H9 (cell line): ENCODE data around the gene P3H2. TPM values are rescaled to one million over a fixed set of nuclear protein-coding genes. Genes with fewer than 3 reads are reported as not detected.

ENCODE experiments used
- DNase-seq: peaks from one replicate; pipeline ENCODE4 v3.0.0-alpha.2; 2017
- H2AFZ ChIP-seq: one replicate; pipeline ENCODE4 v1.6.1; 2013; ENCODE audit warnings: mild to moderate bottlenecking, low read length, control low read depth, moderate library complexity
- H2AK5ac ChIP-seq: 2 replicates; pipeline ENCODE4 v1.6.1; 2013; ENCODE audit warnings: low read length, control low read depth, mixed read lengths; ENCODE audit not compliant: insufficient read length
- H2BK120ac ChIP-seq: one replicate; pipeline ENCODE4 v1.6.1; 2013; ENCODE audit warnings: low read depth, mild to moderate bottlenecking, low read length, control low read depth, inconsistent platforms; ENCODE audit not compliant: poor library complexity, severe bottlenecking
- H2BK12ac ChIP-seq: 2 replicates; pipeline ENCODE4 v1.6.1; 2013; ENCODE audit warnings: low read length, control low read depth, mixed read lengths, low read depth; ENCODE audit not compliant: insufficient read length
- H2BK15ac ChIP-seq: 2 replicates; pipeline ENCODE4 v1.6.1; 2013; ENCODE audit warnings: low read depth, low read length, control low read depth
- H2BK20ac ChIP-seq: one replicate; pipeline ENCODE4 v1.6.1; 2013; ENCODE audit warnings: low read depth, mild to moderate bottlenecking, low read length, control low read depth, inconsistent platforms; ENCODE audit not compliant: poor library complexity, severe bottlenecking
- H2BK5ac ChIP-seq: 2 replicates; pipeline ENCODE4 v1.6.1; 2013; ENCODE audit warnings: low read length, control low read depth, mixed read lengths; ENCODE audit not compliant: insufficient read length
- H3K14ac ChIP-seq: 2 replicates; pipeline ENCODE4 v1.6.1; 2013; ENCODE audit warnings: low read length, control low read depth; ENCODE audit not compliant: insufficient read depth
- H3K18ac ChIP-seq: 2 replicates; pipeline ENCODE4 v1.6.1; 2013; ENCODE audit warnings: low read depth, mild to moderate bottlenecking, mixed read lengths, low read length, control low read depth; ENCODE audit not compliant: insufficient read length
- H3K23ac ChIP-seq: 2 replicates; pipeline ENCODE4 v1.6.1; 2013; ENCODE audit warnings: low read length, control low read depth, mixed read lengths, low read depth; ENCODE audit not compliant: insufficient read length
- H3K23me2 ChIP-seq: 2 replicates; pipeline ENCODE4 v1.6.1; 2013; ENCODE audit warnings: low read depth, mild to moderate bottlenecking, mixed read lengths, low read length, control low read depth; ENCODE audit not compliant: insufficient read length, poor library complexity, severe bottlenecking
- H3K27ac ChIP-seq: 2 replicates; pipeline ENCODE4 v1.5.1; 2013; ENCODE audit warnings: low read length, control low read depth, mixed read lengths, low read depth; ENCODE audit not compliant: insufficient read length
- H3K27me3 ChIP-seq: 2 replicates; pipeline ENCODE4 v1.6.1; 2013; ENCODE audit warnings: low read length, control low read depth, inconsistent platforms; ENCODE audit not compliant: insufficient read depth
- H3K4ac ChIP-seq: 2 replicates; pipeline ENCODE4 v1.6.1; 2013; ENCODE audit warnings: low read depth, mild to moderate bottlenecking, control low read depth, inconsistent platforms, low read length, moderate library complexity
- H3K4me1 ChIP-seq: 2 replicates; pipeline ENCODE4 v1.6.1; 2013; ENCODE audit warnings: low read length, control low read depth, inconsistent platforms; ENCODE audit not compliant: insufficient read depth
- H3K4me2 ChIP-seq: 2 replicates; pipeline ENCODE4 v1.6.1; 2013; ENCODE audit warnings: low read length, control low read depth, mixed read lengths; ENCODE audit not compliant: insufficient read length, insufficient read depth
- H3K56ac ChIP-seq: 2 replicates; pipeline ENCODE4 v1.6.1; 2013; ENCODE audit warnings: low read depth, mild to moderate bottlenecking, mixed read lengths, low read length, control low read depth; ENCODE audit not compliant: insufficient read length
- H3K79me1 ChIP-seq: 2 replicates; pipeline ENCODE4 v1.6.1; 2013; ENCODE audit warnings: low read depth, mild to moderate bottlenecking, moderate library complexity, low read length, control low read depth, inconsistent platforms; ENCODE audit not compliant: insufficient read depth, poor library complexity, severe bottlenecking
- H3K79me2 ChIP-seq: 2 replicates; pipeline ENCODE4 v1.6.1; 2013; ENCODE audit warnings: low read length, control low read depth, inconsistent platforms; ENCODE audit not compliant: insufficient read depth
- H3K9ac ChIP-seq: 2 replicates; pipeline ENCODE4 v1.6.1; 2013; ENCODE audit warnings: low read length, control low read depth, mixed read lengths; ENCODE audit not compliant: insufficient read length; ENCODE audit errors: extremely low read depth
- H3K9me3 ChIP-seq: one replicate; pipeline ENCODE4 v1.6.1; 2013; ENCODE audit warnings: low read depth, low read length, inconsistent platforms; ENCODE audit not compliant: control insufficient read depth
- H3T11ph ChIP-seq: one replicate; pipeline ENCODE4 v1.6.1; 2013; ENCODE audit warnings: mild to moderate bottlenecking, low read length, control low read depth, inconsistent platforms
- H4K20me1 ChIP-seq: one replicate; pipeline ENCODE4 v1.6.1; 2013; ENCODE audit not compliant: control insufficient read depth, insufficient read length, insufficient read depth
- H4K5ac ChIP-seq: 2 replicates; pipeline ENCODE4 v1.6.1; 2013; ENCODE audit warnings: low read depth, mild to moderate bottlenecking, mixed read lengths, low read length, control low read depth; ENCODE audit not compliant: insufficient read length
- H4K8ac ChIP-seq: replicated peaks from 2 replicates; pipeline ENCODE4 v1.6.1; 2013; ENCODE audit warnings: low read length, control low read depth, mixed read lengths, low read depth; ENCODE audit not compliant: insufficient read length
- H4K91ac ChIP-seq: 2 replicates; pipeline ENCODE4 v1.6.1; 2013; ENCODE audit warnings: low read depth, mild to moderate bottlenecking, moderate library complexity, mixed read lengths, low read length, control low read depth; ENCODE audit not compliant: insufficient read length
- H3K27ac Mint-ChIP-seq, 3 experiments: 2 replicates in 2 of 3; 3 replicates in 1 of 3; pipeline ENCODE4 v1.8.0; 2020 to 2021; ENCODE audit warnings: mixed read lengths in 3 of 3, mild to moderate bottlenecking in 1 of 3, moderate library complexity in 1 of 3
- H3K27me3 Mint-ChIP-seq: 2 replicates; pipeline ENCODE4 v1.8.0; 2021; ENCODE audit warnings: low read depth, mild to moderate bottlenecking, moderate library complexity, mixed read lengths
- H3K36me3 Mint-ChIP-seq, 3 experiments: 2 replicates in 2 of 3; 3 replicates in 1 of 3; pipeline ENCODE4 v1.8.0; 2020 to 2021; ENCODE audit warnings: low read depth in 3 of 3, mixed read lengths in 3 of 3; ENCODE audit not compliant: insufficient read depth in 1 of 3
- H3K4me1 Mint-ChIP-seq, 2 experiments: 2 replicates each; pipeline ENCODE4 v1.8.0; 2020; ENCODE audit warnings: mixed read lengths in 2 of 2
- H3K4me3 Mint-ChIP-seq, 2 experiments: 2 replicates in 1 of 2; 3 replicates in 1 of 2; pipeline ENCODE4 v1.8.0; 2020 to 2021; ENCODE audit warnings: mild to moderate bottlenecking in 2 of 2, mixed read lengths in 2 of 2, moderate library complexity in 1 of 2
- H3K9me3 Mint-ChIP-seq, 2 experiments: 2 replicates in 1 of 2; 3 replicates in 1 of 2; pipeline ENCODE4 v1.8.0; 2020; ENCODE audit warnings: mild to moderate bottlenecking in 2 of 2, mixed read lengths in 2 of 2, moderate library complexity in 1 of 2
- CTCF ChIP-seq: fragments of 200-600 bp; sonication (generic); conservative IDR thresholded peaks from 3 replicates; pipeline ENCODE4 v1.8.0; 2021; ENCODE audit warnings: antibody characterized with exemption, mild to moderate bottlenecking
- WGBS: extraction: QIAGEN DNeasy Blood & Tissue Kit; methylation state at CpG from one replicate; pipeline ENCODE4 v1.1.7; 2013; ENCODE audit warnings: missing lambda C conversion rate, low lambda C conversion rate, mixed read lengths; ENCODE audit not compliant: insufficient read length; ENCODE audit errors: extremely low coverage; 5-methylcytosine and 5-hydroxymethylcytosine counted together
- total RNA-seq: library from RNA; stranded (reverse); gene quantifications from 2 replicates; pipeline ENCODE4 v1.2.1, GENCODE V29; 2021

The P3H2 gene
- total RNA-seq, 1 experiment from 2014 or later = 41.5 TPM

GRCh38 chr3:190110826-190111225 is 9.9 kb downstream of the P3H2 start:
- Histone ChIP-seq H3K9ac (no peak overlapping the region), H3K23ac (no peak overlapping the region), H3K27me3 (no peaks in the 10 kb centered on the region), H2BK20ac (no peak overlapping the region), H4K91ac (no peak overlapping the region), H2BK15ac (no peak overlapping the region), H4K8ac (no peak overlapping the region), H2AFZ (no peak overlapping the region), H3K56ac (no peak overlapping the region), H3K27ac (no peak overlapping the region), H2BK5ac (no peak overlapping the region), H3K23me2 (no peaks in the 10 kb centered on the region), H3K4me2 (no peak overlapping the region), H2BK12ac (no peak overlapping the region), H3K9me3 (no peaks in the 10 kb centered on the region), H3K14ac (no peak overlapping the region), H3T11ph (no peak overlapping the region), H3K79me2 (no peaks in the 10 kb centered on the region), H3K4ac (no peak overlapping the region), H2AK5ac (no peak overlapping the region), H3K18ac (no peak overlapping the region), H3K4me1 (no peaks in the 10 kb centered on the region; the same call in 1 of the 2 replicates), H3K79me1 (no peaks in the 10 kb centered on the region), H2BK120ac (no peak overlapping the region), H4K20me1 (no peaks in the 10 kb centered on the region), H4K5ac (no peak overlapping the region)
- Mint-ChIP-seq H3K4me1 (peaks cover 14 to 15% of the 10 kb centered on the region in 2 experiments), H3K4me3 (no peak overlapping the region), H3K9me3 (no peaks in the 10 kb centered on the region), H3K27ac (no peak overlapping the region), H3K36me3 (peaks cover 0 to 14% (median 9%) of the 10 kb centered on the region in 3 experiments; a peak in 4 of 7 replicates), H3K27me3 (no peaks in the 10 kb centered on the region)
- no peak for TF ChIP-seq CTCF
- DNase-seq = no peak
- no CpG with 5 or more reads among the region's 1 CpG for WGBS
